Nasal cavity respiratory epithelium epithelial cell of viscerocranial mucosa (primary cell): Measurements from ENCODE around the gene TBL2. TPM values are rescaled to one million over a fixed set of nuclear protein-coding genes. Genes with fewer than 3 reads are reported as not detected.

Experiments
- total RNA-seq: library from RNA; depleted of rRNA; stranded (reverse); fragments of >200 nt; gene quantifications from 2 replicates; pipeline ENCODE4 v1.2.3, GENCODE V29; 2014

Gene TBL2, protein sequence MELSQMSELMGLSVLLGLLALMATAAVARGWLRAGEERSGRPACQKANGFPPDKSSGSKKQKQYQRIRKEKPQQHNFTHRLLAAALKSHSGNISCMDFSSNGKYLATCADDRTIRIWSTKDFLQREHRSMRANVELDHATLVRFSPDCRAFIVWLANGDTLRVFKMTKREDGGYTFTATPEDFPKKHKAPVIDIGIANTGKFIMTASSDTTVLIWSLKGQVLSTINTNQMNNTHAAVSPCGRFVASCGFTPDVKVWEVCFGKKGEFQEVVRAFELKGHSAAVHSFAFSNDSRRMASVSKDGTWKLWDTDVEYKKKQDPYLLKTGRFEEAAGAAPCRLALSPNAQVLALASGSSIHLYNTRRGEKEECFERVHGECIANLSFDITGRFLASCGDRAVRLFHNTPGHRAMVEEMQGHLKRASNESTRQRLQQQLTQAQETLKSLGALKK
- 80.7 and 93.0 TPM in 2 replicates for total RNA-seq

GRCh38 chr7:73578342-73579128, at the start of gene TBL2:
TSS of gene TBL2 (minus strand) at chr7:73578579. CDS start at chr7:73578549, 30 bp downstream.

GRCh38 chr7:73623798-73624668, 45.7 kb upstream of the TBL2 start, which contains the start of gene MLXIPL:
TSS of gene MLXIPL (minus strand) at chr7:73624522. CDS start at chr7:73624492, 30 bp downstream.

DNA sequence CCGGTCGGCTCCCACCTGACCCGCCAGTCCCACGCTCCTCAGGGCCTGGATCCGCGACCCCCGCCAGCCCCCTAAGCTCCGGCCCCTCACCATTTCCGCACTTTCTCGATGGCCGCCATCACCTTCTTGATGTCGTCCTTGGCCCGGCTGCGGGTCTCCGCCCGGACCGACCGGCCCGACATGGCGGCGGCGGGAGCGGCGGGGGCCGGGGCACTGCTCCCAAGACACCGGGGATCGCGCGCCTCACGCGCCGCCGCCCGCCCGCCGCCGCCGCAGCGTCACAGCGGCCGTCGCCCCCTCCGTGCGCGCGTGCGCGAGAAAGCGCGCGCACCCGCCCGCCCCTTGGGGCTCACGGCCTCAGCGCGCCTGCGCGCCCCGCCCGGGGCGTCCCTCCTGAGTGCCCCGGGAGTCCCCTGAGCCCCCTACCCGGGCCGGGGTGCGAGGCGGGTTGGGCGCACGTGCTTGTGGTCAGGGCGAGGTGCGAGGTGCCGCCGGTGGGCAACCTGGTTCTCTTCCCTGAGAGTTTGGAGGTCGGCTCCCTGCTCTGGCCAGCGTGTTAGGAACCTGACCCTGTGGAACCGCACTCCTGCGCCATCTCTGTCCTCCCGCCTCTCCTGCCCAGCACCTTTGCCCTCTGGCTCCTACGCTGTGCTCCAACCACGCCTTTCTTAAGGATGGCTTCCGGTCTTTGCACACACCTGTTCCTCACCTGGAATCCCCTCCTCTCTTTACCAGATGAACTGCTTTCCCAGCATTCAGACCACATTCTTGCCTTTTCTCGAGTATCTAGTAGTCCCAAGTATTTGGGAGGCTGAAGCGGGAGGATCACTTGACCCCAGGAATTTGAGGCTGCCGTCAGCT, 20.8 kb downstream of the TBL2 start, which contains the start of gene BCL7B:
Gene BCL7B, minus strand, starts transcription at position 294 of the 861 bp plus-strand sequence. Its CDS starts 112 bp downstream, at position 182.

DNA sequence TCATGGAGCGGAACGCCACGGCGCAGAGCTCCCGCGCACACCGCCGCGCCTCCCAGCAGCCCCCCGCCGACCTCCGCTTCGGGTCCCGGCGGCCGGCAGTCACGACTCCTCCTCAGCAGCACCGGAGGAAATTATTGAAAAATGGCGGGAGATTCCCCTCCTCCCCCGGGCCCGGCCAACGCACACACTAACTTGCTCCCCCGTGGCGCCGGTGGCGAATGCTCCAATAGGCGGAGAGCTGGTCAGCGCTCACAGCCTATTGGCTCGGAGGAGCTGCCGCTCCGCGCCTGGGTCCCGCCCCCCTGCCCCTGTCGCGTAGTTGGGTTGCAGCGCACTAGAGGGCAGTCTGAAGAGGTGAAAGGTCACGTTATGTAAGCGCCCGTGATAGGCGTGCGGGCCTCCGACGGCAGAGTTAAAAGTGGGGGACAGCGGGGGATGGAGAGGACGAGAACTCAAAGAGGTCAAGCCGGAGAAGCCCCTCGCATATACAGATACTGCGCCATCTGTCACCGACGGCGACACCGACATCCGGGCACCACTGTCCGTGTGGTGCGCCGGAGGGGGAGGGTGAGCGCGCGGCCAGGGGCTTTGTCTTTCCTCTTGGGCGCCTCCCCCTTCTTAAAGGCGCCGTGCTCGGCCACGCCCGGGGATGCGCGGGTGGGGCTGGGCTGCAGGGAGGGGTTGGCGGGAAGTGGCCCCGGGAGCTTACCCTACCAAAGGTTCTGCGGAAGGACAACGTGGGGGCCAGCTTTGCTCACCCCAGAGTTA, 56.1 kb downstream of the TBL2 start, which contains the start of gene BAZ1B:
Gene BAZ1B, minus strand, starts transcription at position 189 of the 768 bp plus-strand sequence. CDS start 360 bp downstream, outside the sequence.

Other genes with a start within 250 kb of the TBL2 start
- gene FZD9, start 144.8 kb downstream of the TBL2 start, total RNA-seq: 0.68 and 1.1 TPM in 2 replicates
- 72.1 and 93.0 TPM in 2 replicates for gene BAZ1B, start 56.3 kb downstream of the TBL2 start, total RNA-seq
- gene BCL7B, start 20.9 kb downstream of the TBL2 start, total RNA-seq: 20.6 and 26.0 TPM in 2 replicates
- 0.14 and 0.34 TPM in 2 replicates for gene MLXIPL, start 45.9 kb upstream of the TBL2 start, total RNA-seq
- gene VPS37D, start 89.3 kb upstream of the TBL2 start, total RNA-seq: 1.0 and 1.3 TPM in 2 replicates
- 1.0 and 1.6 TPM in 2 replicates for gene DNAJC30, start 104.9 kb upstream of the TBL2 start, total RNA-seq
- 43.3 and 81.0 TPM in 2 replicates for gene BUD23, start 105.0 kb upstream of the TBL2 start, total RNA-seq
- gene STX1A, start 141.1 kb upstream of the TBL2 start, total RNA-seq: 8.2 and 18.2 TPM in 2 replicates
- gene ABHD11, start 160.2 kb upstream of the TBL2 start, total RNA-seq: 5.1 and 9.8 TPM in 2 replicates
- gene CLDN3, start 191.7 kb upstream of the TBL2 start, total RNA-seq: not detected in 2 replicates